ENCODE data around the gene STX8. TPM values are rescaled to one million over a fixed set of nuclear protein-coding genes. Genes with fewer than 3 reads are reported as not detected.

The STX8 gene
- total RNA-seq, 1 donor from 2014 or later, result 57.8 TPM

DNA sequence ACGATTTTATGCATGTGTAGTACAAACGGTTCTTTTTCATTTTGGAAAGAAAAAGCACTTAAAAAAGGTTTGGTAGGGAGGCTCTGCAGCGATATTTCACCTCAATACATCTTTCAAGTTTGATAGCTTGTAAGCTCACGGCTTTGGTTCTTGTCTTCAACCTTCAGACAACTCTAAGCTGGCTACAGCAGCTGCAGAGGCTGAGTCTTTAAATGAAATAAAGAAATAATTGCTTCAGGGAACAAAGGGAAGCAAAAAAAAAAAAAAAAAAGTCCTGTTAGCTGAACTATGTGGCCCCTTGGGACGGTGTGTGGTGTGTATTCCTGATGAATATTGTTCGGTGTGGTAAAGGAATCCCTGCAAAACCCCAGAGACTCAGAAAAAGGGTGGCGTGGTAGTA is 289.2 kb downstream of the STX8 start:
- no peaks in the 10 kb centered on the region for H3K36me3 ChIP-seq
- no peaks in the 10 kb centered on the region for H3K9me3 ChIP-seq
- peaks cover 9% of the 10 kb centered on the region for H3K4me1 ChIP-seq
- DNase-seq (no peak), ATAC-seq (no peak)
- H3K4me3 ChIP-seq, result no peak overlapping the region
- TF ChIP-seq, protein P1, sequence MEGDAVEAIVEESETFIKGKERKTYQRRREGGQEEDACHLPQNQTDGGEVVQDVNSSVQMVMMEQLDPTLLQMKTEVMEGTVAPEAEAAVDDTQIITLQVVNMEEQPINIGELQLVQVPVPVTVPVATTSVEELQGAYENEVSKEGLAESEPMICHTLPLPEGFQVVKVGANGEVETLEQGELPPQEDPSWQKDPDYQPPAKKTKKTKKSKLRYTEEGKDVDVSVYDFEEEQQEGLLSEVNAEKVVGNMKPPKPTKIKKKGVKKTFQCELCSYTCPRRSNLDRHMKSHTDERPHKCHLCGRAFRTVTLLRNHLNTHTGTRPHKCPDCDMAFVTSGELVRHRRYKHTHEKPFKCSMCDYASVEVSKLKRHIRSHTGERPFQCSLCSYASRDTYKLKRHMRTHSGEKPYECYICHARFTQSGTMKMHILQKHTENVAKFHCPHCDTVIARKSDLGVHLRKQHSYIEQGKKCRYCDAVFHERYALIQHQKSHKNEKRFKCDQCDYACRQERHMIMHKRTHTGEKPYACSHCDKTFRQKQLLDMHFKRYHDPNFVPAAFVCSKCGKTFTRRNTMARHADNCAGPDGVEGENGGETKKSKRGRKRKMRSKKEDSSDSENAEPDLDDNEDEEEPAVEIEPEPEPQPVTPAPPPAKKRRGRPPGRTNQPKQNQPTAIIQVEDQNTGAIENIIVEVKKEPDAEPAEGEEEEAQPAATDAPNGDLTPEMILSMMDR (IDR thresholded peaks at IDR 0.05), result no peak
- H3K27me3 ChIP-seq (ENCODE audit: low read depth), result no peaks in the 10 kb centered on the region
- intact Hi-C loops (cut with DNase I), result no loop called here
- H3K27ac ChIP-seq, result no peak overlapping the region

DNA sequence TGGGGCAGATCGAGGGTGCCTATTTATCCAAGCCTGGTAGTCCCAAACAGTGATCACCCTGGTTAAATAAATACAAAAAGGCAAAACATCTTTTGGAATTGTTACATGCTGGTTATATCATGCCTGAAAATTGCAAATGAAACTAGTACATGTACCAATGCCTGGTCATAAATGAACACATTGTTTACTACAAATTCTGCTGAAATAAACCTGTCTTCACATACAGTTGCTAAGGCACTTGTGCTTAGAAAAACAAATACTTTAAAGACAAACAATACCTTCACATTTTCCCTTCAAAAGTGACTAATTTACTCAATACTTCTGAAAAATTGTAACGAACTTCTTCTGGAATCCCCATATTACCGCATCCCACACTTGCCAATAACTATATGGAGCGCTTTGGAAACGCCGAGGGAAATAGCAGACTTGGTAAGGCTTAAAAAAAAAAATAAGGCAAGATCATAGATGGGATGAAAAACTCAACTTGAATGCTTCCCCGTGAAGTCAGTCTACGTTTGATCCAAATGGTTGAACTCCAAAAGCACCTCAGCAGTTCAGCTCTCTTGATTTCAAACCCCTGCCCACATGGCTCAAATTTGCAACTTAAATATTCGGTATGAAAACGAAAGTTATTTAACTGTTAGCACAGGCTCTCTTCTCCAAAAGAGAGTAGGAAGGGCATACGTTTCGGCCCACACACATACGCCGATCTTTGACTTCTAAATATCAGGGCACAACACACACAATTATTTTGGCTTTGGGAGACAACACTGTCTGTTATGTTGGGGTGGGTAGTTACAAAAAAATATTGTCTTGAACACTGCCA is 289.8 kb downstream of the STX8 start:
- TF ChIP-seq, protein P1 (IDR thresholded peaks at IDR 0.05), result no peak
- no peak for DNase-seq
- H3K4me1 ChIP-seq, result peaks cover 9% of the 10 kb centered on the region
- intact Hi-C loops (cut with DNase I), result no loop called here
- no peak overlapping the region for H3K4me3 ChIP-seq
- no peaks in the 10 kb centered on the region for H3K27me3 ChIP-seq (ENCODE audit: low read depth)
- H3K27ac ChIP-seq, result no peak overlapping the region
- no peaks in the 10 kb centered on the region for H3K36me3 ChIP-seq
- no peak for ATAC-seq
- no peaks in the 10 kb centered on the region for H3K9me3 ChIP-seq

DNA sequence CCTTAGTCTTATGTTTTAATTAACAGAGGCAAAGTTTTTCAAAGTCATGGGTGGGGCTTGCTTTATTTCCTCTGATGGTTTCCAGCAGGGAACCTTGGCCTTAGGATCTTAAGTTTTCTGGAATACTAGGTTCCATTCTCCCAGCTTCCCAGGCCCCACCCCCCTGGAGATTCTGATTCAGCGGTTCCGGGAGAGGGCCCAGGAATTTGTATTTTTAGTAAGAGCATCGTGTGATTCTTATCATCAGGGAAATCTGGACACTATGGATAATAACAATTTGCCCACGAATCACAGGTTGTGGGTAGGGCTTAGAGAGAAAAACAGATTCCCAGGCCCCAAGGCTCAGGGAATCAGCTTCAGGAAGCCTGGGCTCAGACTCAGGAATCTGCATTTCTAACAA is 290.7 kb downstream of the STX8 start:
- DNase-seq, result no peak
- no peaks in the 10 kb centered on the region for H3K27me3 ChIP-seq (ENCODE audit: low read depth)
- H3K4me1 ChIP-seq, result peaks cover 9% of the 10 kb centered on the region
- TF ChIP-seq, protein P1 (IDR thresholded peaks at IDR 0.05), result no peak
- no peak overlapping the region for H3K27ac ChIP-seq
- H3K9me3 ChIP-seq, result no peaks in the 10 kb centered on the region
- no peak for ATAC-seq
- H3K36me3 ChIP-seq, result no peaks in the 10 kb centered on the region
- intact Hi-C loops (cut with DNase I), result no loop called here
- no peak overlapping the region for H3K4me3 ChIP-seq

DNA sequence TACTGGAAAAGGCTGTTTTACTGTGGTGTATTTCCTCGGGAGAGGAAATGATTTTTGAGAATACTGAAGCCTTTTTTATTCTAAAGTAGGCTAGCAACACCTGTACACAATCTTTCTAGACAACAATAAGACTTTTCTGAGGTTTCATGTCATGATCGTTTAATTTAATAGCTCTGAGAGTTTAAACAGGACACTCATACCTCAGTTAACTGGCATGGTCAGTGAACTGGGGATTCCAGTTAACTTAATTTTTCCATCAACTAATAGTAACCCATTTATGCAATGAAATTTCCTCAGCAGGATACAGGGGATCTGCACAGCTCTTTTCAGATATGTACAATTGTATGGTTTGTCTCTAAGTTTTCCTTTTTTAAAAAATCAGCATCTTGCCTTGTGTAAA is 291.7 kb downstream of the STX8 start:
- no peaks in the 10 kb centered on the region for H3K36me3 ChIP-seq
- ATAC-seq (no peak), DNase-seq (no peak)
- TF ChIP-seq, protein P1 (IDR thresholded peaks at IDR 0.05), result no peak
- no peaks in the 10 kb centered on the region for H3K9me3 ChIP-seq
- no peak overlapping the region for H3K4me3 ChIP-seq
- intact Hi-C loops (cut with DNase I), result no loop called here
- H3K27ac ChIP-seq, result no peak overlapping the region
- peaks cover 9% of the 10 kb centered on the region for H3K4me1 ChIP-seq
- H3K27me3 ChIP-seq (ENCODE audit: low read depth), result no peaks in the 10 kb centered on the region

DNA sequence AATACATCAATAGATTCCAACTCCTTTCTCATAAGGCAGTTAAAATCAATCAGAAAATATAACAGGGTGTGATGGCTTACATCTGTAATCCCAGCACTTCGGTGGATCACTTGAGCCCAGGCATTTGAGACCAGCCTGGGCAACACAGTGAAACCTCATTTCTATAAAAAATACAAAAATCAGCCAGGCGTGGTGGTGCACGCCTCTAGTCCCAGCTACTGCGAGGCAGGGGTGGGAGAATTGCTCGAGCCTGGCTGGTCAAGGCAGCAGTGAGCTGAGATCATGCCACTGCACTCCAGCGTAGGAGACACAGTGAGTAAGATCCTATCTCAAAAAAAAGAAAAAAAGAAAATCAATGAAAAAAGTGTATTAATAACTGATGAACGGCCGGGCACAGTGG is 295.7 kb downstream of the STX8 start:
- intact Hi-C loops (cut with DNase I), result no loop called here
- Histone ChIP-seq H3K36me3 (no peaks in the 10 kb centered on the region), H3K27ac (no peak overlapping the region), H3K9me3 (no peaks in the 10 kb centered on the region), H3K4me1 (peaks cover 5% of the 10 kb centered on the region), H3K4me3 (no peak overlapping the region), H3K27me3 (ENCODE audit: low read depth) (no peaks in the 10 kb centered on the region)
- ATAC-seq, result no peak
- TF ChIP-seq, protein P1 (IDR thresholded peaks at IDR 0.05), result no peak
- no peak for DNase-seq

All from lower lobe of right lung (tissue), 2 donors.